ENCODE data around the gene PPP2R2D.

PPP2R2D gene

DNA sequence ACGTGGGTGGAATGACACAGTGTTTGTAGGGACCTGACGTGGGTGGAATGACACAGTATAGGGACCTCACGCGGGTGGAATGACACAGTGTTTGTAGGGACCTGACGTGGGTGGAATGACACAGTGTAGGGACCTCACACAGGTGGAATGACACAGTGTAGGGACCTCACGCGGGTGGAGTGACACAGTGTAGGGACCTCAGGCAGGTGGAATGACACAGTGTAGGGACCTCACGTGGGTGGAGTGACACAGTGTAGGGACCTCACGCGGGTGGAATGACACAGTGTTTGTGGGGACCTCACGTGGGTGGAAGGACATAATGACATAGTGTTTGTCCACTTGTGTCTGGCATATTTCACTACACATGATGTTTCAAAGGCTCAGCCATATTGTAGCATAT, 19.3 kb downstream of the PPP2R2D start:
- Histone ChIP-seq H2AFZ (ENCODE audit: low read depth) (no peak overlapping the region), H3K36me3 (ENCODE audit: insufficient read depth) (no peaks in the 10 kb centered on the region), H3K27me3 (ENCODE audit: insufficient read depth, low read depth) (no peaks in the 10 kb centered on the region), H3K4me2 (no peak overlapping the region), H3K4me1 (ENCODE audit: low read depth, poor library complexity, severe bottlenecking) (no peaks in the 10 kb centered on the region), H3K79me2 (ENCODE audit: insufficient read depth, low read depth) (peaks cover 57% of the 10 kb centered on the region), H4K20me1 (ENCODE audit: insufficient read depth) (no peaks in the 10 kb centered on the region), H3K27ac (no peak overlapping the region), H3K4me3 (IDR thresholded peaks at IDR 0.05; ENCODE audit: insufficient read depth, low read depth, low read length) (no peak overlapping the region), H3K9ac (no peak overlapping the region)
- no peak for TF ChIP-seq CTCF (conservative IDR thresholded peaks at IDR 0.05; ENCODE audit: low read depth, low read length)

- Histone ChIP-seq H3K79me2 (ENCODE audit: insufficient read depth, low read depth) (peaks cover 57% of the 10 kb centered on the region), H3K27ac (no peak overlapping the region), H4K20me1 (ENCODE audit: insufficient read depth) (no peaks in the 10 kb centered on the region), H2AFZ (ENCODE audit: low read depth) (no peak overlapping the region), H3K36me3 (ENCODE audit: insufficient read depth) (no peaks in the 10 kb centered on the region), H3K9ac (no peak overlapping the region), H3K27me3 (ENCODE audit: insufficient read depth, low read depth) (no peaks in the 10 kb centered on the region), H3K4me2 (no peak overlapping the region), H3K4me1 (ENCODE audit: low read depth, poor library complexity, severe bottlenecking) (no peaks in the 10 kb centered on the region), H3K4me3 (IDR thresholded peaks at IDR 0.05; ENCODE audit: insufficient read depth, low read depth, low read length) (no peak overlapping the region)
- TF ChIP-seq CTCF (conservative IDR thresholded peaks at IDR 0.05; ENCODE audit: low read depth, low read length) = no peak
These were observed 19.9 kb downstream of the PPP2R2D start for GRCh38 chr10:131920693-131921092.

DNA sequence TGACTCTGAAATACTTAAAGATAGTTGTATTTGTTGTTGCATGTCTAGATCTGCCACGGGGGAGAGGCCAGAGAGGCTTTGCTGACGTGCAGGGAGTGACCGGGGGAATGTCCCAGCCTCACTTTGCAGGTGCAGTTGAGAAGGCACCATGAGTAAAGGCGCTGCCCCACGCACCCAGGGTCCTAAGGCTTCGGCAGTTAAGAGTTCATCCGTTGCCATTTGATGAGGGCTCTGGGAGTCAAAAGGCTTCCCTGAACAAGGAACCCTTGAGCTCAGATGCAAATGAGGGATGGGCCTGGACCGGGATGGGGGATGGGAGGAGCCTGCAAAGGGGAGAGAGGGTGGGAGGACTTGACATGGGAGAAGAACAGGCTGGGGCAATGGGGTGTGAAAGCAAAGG, 20.4 kb downstream of the PPP2R2D start:
- Histone ChIP-seq H3K27ac (no peak overlapping the region), H3K4me2 (no peak overlapping the region), H4K20me1 (ENCODE audit: insufficient read depth) (no peaks in the 10 kb centered on the region), H3K4me3 (IDR thresholded peaks at IDR 0.05; ENCODE audit: insufficient read depth, low read depth, low read length) (no peak overlapping the region), H3K4me1 (ENCODE audit: low read depth, poor library complexity, severe bottlenecking) (no peaks in the 10 kb centered on the region), H2AFZ (ENCODE audit: low read depth) (no peak overlapping the region), H3K9ac (no peak overlapping the region), H3K79me2 (ENCODE audit: insufficient read depth, low read depth) (peaks cover 57% of the 10 kb centered on the region), H3K36me3 (ENCODE audit: insufficient read depth) (no peaks in the 10 kb centered on the region), H3K27me3 (ENCODE audit: insufficient read depth, low read depth) (no peaks in the 10 kb centered on the region)
- no peak for TF ChIP-seq CTCF (conservative IDR thresholded peaks at IDR 0.05; ENCODE audit: low read depth, low read length)

DNA sequence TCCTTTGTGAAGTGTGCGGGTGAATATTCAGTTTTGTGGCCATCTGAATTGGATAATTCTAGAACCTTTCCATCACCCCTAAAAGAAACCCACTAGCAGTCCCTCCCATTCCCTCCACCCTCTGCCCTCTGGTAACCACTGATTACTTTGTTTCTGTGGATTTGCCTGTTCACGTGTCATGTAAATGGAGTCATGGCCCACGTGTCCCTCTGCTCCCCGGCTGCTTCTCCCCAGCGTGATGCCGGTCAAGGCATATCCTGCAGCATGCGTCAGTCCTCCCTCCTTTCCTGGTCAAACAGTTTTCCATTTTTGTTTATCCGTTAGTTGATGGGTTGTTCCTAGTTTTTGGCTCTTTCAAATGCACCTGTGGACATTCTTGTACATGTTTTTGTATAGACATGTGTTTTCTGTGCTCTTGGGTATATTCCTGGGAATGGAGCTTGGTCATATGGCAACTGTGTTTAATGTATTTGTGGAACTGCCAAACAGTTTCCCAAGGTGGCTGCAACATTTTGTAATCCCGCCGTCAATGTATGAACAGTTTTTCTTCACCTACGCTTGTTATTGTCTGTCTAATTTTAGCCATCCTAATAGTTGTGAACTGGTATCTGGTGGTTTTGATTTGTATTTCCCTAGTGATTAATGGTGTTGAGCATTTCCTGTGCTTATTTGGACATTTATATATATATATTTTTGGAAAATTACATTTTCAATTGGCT, 22.4 kb downstream of the PPP2R2D start:
- Histone ChIP-seq H3K27ac (no peak overlapping the region), H3K9ac (no peak overlapping the region), H4K20me1 (ENCODE audit: insufficient read depth) (no peaks in the 10 kb centered on the region), H2AFZ (ENCODE audit: low read depth) (no peak overlapping the region), H3K27me3 (ENCODE audit: insufficient read depth, low read depth) (no peaks in the 10 kb centered on the region), H3K36me3 (ENCODE audit: insufficient read depth) (no peaks in the 10 kb centered on the region), H3K4me1 (ENCODE audit: low read depth, poor library complexity, severe bottlenecking) (no peaks in the 10 kb centered on the region), H3K79me2 (ENCODE audit: insufficient read depth, low read depth) (peaks cover 76% of the 10 kb centered on the region), H3K4me2 (no peak overlapping the region), H3K4me3 (IDR thresholded peaks at IDR 0.05; ENCODE audit: insufficient read depth, low read depth, low read length) (no peak overlapping the region)
- TF ChIP-seq CTCF (conservative IDR thresholded peaks at IDR 0.05; ENCODE audit: low read depth, low read length) = no peak
